Measurements from ENCODE around the gene ATP5ME. TPM values are rescaled to one million over a fixed set of nuclear protein-coding genes. Genes with fewer than 3 reads are reported as not detected.

ATP5ME gene, protein sequence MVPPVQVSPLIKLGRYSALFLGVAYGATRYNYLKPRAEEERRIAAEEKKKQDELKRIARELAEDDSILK
- total RNA-seq (602 TPM), polyA plus RNA-seq (492 TPM)
- long read RNA-seq, donor 1, transcript ATP5ME-201 (4 exons, 365 nt): major isoform, 26 of 34 reads
- long read RNA-seq, donor 1, partial matches to known transcripts: 0 of 34 reads
- long read RNA-seq, donor 1, other reads (novel, unspliced or antisense): 0 of 34 reads
- long read RNA-seq, donor 2: 0 reads
- long read RNA-seq, donor 3, transcript ATP5ME-202 (3 exons, 300 nt): minor isoform, 20 of 574 reads
- long read RNA-seq, donor 3, transcript ATP5ME-201 (4 exons, 365 nt): major isoform, 460 of 574 reads
- long read RNA-seq, donor 3, transcript ATP5ME-205 (3 exons, 393 nt): minor isoform, 47 of 574 reads
- long read RNA-seq, donor 3, transcript ATP5ME-204 (2 exons, 247 nt): minor isoform, 23 of 574 reads
- long read RNA-seq, donor 3, partial matches to known transcripts: 10 of 574 reads
- long read RNA-seq, donor 3, other reads (novel, unspliced or antisense): 13 of 574 reads
- long read RNA-seq, donor 4, transcript ATP5ME-201 (4 exons, 365 nt): major isoform, 118 of 190 reads
- long read RNA-seq, donor 4, transcript ATP5ME-205 (3 exons, 393 nt): minor isoform, 30 of 190 reads
- long read RNA-seq, donor 4, transcript ATP5ME-202 (3 exons, 300 nt): minor isoform, 8 of 190 reads
- long read RNA-seq, donor 4, transcript ATP5ME-204 (2 exons, 247 nt): minor isoform, 24 of 190 reads
- long read RNA-seq, donor 4, partial matches to known transcripts: 5 of 190 reads
- long read RNA-seq, donor 4, other reads (novel, unspliced or antisense): 5 of 190 reads
- long read RNA-seq, donor 5, transcript ATP5ME-202 (3 exons, 300 nt): minor isoform, 29 of 684 reads
- long read RNA-seq, donor 5, transcript ATP5ME-204 (2 exons, 247 nt): minor isoform, 34 of 684 reads
- long read RNA-seq, donor 5, transcript ATP5ME-205 (3 exons, 393 nt): minor isoform, 46 of 684 reads
- long read RNA-seq, donor 5, transcript ATP5ME-201 (4 exons, 365 nt): major isoform, 534 of 684 reads
- long read RNA-seq, donor 5, partial matches to known transcripts: 8 of 684 reads
- long read RNA-seq, donor 5, other reads (novel, unspliced or antisense): 32 of 684 reads
- long read RNA-seq, donor 6, transcript ATP5ME-205 (3 exons, 393 nt): minor isoform, 14 of 137 reads
- long read RNA-seq, donor 6, transcript ATP5ME-204 (2 exons, 247 nt): minor isoform, 9 of 137 reads
- long read RNA-seq, donor 6, transcript ATP5ME-201 (4 exons, 365 nt): major isoform, 111 of 137 reads
- long read RNA-seq, donor 6, partial matches to known transcripts: 0 of 137 reads
- long read RNA-seq, donor 6, other reads (novel, unspliced or antisense): 0 of 137 reads
- long read RNA-seq, donor 7, transcript ATP5ME-205 (3 exons, 393 nt): minor isoform, 48 of 279 reads
- long read RNA-seq, donor 7, transcript ATP5ME-204 (2 exons, 247 nt): minor isoform, 18 of 279 reads
- long read RNA-seq, donor 7, transcript ATP5ME-202 (3 exons, 300 nt): minor isoform, 13 of 279 reads
- long read RNA-seq, donor 7, transcript ATP5ME-201 (4 exons, 365 nt): major isoform, 192 of 279 reads
- long read RNA-seq, donor 7, partial matches to known transcripts: 0 of 279 reads
- long read RNA-seq, donor 7, other reads (novel, unspliced or antisense): 8 of 279 reads
- long read RNA-seq, donor 8, transcript ATP5ME-201 (4 exons, 365 nt): major isoform, 66 of 71 reads
- long read RNA-seq, donor 8, partial matches to known transcripts: 0 of 71 reads
- long read RNA-seq, donor 8, other reads (novel, unspliced or antisense): 0 of 71 reads
- long read RNA-seq, donor 9, transcript ATP5ME-205 (3 exons, 393 nt): minor isoform, 10 of 177 reads
- long read RNA-seq, donor 9, transcript ATP5ME-201 (4 exons, 365 nt): major isoform, 153 of 177 reads
- long read RNA-seq, donor 9, partial matches to known transcripts: 6 of 177 reads
- long read RNA-seq, donor 9, other reads (novel, unspliced or antisense): 0 of 177 reads
- long read RNA-seq, donor 10, transcript ATP5ME-201 (4 exons, 365 nt): major isoform, 189 of 230 reads
- long read RNA-seq, donor 10, transcript ATP5ME-205 (3 exons, 393 nt): minor isoform, 17 of 230 reads
- long read RNA-seq, donor 10, transcript ATP5ME-202 (3 exons, 300 nt): minor isoform, 11 of 230 reads
- long read RNA-seq, donor 10, transcript ATP5ME-204 (2 exons, 247 nt): minor isoform, 7 of 230 reads
- long read RNA-seq, donor 10, partial matches to known transcripts: 6 of 230 reads
- long read RNA-seq, donor 10, other reads (novel, unspliced or antisense): 0 of 230 reads

DNA sequence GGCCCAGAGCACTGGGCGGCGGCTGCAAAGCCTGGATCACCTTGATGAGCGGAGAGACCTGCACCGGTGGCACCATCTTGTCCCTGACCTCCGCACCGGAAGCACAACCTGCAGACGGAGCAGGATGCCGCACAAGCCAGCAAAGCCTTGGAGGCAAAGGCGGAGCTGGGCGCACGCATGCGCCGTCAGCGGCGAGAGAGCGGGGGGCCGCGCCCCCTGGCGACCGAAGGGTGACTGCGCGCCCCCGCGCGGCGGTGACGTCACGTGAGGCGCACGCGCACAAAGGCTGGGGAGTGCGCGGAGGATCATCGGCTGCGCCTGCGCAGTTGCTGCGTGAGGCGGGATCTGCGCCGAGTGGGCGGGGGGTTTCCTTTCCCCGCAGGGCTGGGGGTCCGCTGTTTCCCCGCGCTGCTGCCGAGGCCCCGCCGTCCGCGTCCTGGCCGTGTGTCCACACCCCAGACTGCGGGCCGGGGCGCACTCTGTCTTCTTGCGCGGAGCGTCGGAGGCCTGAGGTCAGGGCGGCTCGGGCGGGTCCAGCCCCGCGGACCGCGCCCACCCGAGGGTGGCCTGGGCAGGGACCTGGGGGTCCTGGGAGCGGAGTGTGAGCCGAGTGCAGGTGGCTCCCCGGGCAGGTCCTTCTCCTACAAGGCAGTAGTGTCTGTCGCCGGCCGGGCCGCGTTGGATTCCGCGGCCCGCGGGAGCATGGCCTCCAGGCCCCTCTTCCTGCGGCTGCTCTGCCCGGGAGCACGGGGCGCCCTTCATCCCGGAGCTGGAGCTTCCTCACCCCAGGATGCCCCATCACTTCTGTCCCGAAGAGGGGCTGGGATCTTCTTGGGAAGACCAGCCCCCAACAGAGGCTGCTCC, at the start of gene ATP5ME, which contains the start of gene MYL5:
Gene ATP5ME, minus strand, starts transcription at position 105 of the 864 bp plus-strand sequence. Its CDS starts 29 bp downstream, at position 76.
Gene MYL5, plus strand, starts transcription at position 371 of the 864 bp plus-strand sequence. CDS start 3,485 bp downstream, outside the sequence.
- Histone ChIP-seq H3K27ac (ENCODE audit: low read depth in 1 of 2, low read length in 1 of 2) (peak within 1 kb of the TSS; percentile 73 to 91), H3K9me3 (ENCODE audit: control insufficient read depth in 2 of 2, insufficient read depth in 1 of 2, low read length in 1 of 2) (no peaks in the 10 kb centered on the region), H3K27me3 (ENCODE audit: control insufficient read depth in 2 of 2, insufficient read depth in 1 of 2, low read length in 1 of 2) (peaks cover 0 to 8% of the 10 kb centered on the region in 2 donors), H3K4me1 (ENCODE audit: control insufficient read depth in 2 of 2, insufficient read depth in 2 of 2, low read length in 2 of 2) (peaks cover 16 to 25% of the 10 kb centered on the region in 2 donors), H3K36me3 (ENCODE audit: control insufficient read depth in 2 of 2, insufficient read depth in 2 of 2, low read length in 1 of 2) (peaks cover 18 to 25% of the 10 kb centered on the region in 2 donors), H3K4me3 (ENCODE audit: low read length in 2 of 2) (peak within 1 kb of the TSS; percentile 74 to 98)
- under 1% methylated on average over 84 of the region's 84 CpGs for WGBS
- DNase-seq (ENCODE audit: low read depth in 6 of 9, low spot score in 9 of 9): peak; percentile 93 to 100 (median 98)

DNA sequence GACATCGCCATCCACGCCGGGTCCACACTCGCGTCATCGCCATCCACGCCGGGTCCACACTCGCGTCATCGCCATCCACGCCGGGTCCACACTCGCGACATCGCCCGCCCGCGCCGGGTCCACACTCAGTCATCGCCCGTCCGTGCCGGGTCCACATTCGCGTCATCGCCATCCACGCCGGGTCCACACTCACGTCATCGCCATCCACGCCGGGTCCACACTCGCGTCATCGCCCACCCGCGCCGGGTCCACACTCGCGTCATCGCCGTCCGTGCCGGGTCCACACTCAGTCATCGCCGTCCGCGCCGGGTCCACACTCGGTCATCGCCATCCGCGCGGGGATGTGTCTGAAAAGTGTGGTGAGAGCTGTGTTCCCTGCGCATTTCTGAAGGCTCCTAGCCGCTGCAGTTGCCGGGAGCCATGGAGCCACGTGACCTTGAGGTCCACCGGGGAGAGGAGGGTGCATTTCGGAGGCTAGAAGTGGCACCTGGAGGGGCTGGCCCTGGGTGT, 48.8 kb upstream of the ATP5ME start:
- no peak for DNase-seq (ENCODE audit: low read depth in 6 of 9, low spot score in 9 of 9)
- Histone ChIP-seq H3K9me3 (ENCODE audit: control insufficient read depth in 2 of 2, insufficient read depth in 1 of 2, low read length in 1 of 2) (peaks cover 2 to 10% of the 10 kb centered on the region in 2 donors), H3K27me3 (ENCODE audit: control insufficient read depth in 2 of 2, insufficient read depth in 1 of 2, low read length in 1 of 2) (no peaks in the 10 kb centered on the region), H3K4me1 (ENCODE audit: control insufficient read depth in 2 of 2, insufficient read depth in 2 of 2, low read length in 2 of 2) (no peaks in the 10 kb centered on the region), H3K36me3 (ENCODE audit: control insufficient read depth in 2 of 2, insufficient read depth in 2 of 2, low read length in 1 of 2) (peaks cover 7 to 37% of the 10 kb centered on the region in 2 donors), H3K4me3 (ENCODE audit: low read length in 2 of 2) (no peak overlapping the region), H3K27ac (ENCODE audit: low read depth in 1 of 2, low read length in 1 of 2) (no peak overlapping the region)
- WGBS: 99% methylated on average over 61 of the region's 61 CpGs

DNA sequence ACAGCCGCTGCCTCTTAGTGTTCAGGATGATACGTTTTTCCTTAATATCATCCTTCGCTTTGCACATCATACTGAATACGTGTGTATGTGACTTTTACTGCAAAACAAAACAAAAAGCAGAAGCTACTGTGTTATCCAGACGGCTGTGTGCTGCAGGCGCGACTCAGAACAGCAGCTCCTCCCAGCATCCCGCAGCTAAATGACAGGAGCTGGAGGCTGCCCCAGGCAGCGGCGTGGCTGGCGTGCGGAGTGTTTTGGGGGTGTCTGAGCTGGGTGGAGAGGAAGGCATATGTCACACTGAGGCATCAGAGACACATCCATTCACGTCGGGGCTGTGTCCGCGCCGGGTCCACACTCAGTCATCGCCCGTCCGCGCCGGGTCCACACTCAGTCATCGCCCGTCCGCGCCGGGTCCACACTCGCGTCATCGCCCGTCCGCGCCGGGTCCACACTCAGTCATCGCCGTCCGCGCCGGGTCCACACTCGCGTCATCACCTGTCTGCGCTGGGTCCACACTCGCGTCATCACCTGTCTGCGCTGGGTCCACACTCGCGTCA, 48.2 kb upstream of the ATP5ME start:
- DNase-seq (ENCODE audit: low read depth in 6 of 9, low spot score in 9 of 9): no peak

DNA sequence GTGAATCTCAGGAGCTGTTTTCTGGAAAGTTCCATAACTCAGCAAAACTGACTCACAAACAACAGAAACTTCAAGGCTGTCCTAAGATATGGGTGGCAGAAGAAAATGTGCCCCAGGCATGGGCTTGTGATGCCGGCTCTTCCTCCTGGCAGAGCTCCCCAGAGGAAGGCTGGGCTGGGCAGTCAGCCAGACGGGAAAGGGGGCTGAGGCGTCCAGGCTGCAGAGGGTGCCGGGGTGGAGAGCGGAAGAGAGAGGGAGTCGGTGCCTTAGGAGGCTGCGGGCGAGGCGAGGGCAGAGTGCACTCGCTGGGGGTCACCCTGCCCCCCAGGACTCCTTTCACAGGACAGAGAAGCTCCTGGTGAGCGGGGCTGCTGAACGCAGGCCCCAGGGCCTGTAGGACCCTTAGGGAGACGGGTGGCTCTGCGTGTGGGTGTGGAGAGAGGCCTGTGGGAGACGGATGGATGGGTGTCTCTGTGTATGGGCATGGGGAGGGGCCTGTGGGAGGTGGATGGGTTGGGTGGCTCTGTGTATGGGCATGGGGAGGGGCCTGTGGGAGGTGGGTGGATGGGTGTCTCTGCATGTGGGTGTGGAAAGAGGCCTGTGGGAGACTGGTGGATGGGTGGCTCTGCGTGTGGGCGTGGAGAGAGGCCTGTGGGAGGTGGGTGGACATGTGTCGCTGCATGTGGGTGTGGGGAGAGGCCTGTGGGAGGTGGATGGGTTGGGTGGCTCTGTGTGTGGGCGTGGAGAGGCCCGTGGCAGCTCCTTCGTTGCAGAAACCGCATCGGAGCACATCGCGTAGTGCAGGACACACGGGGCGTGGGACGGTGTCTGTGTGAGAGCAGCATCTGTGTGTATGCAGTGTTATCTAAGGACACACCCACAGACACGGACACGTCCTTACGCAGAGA, 47.4 kb upstream of the ATP5ME start:
- Histone ChIP-seq H3K4me1 (ENCODE audit: control insufficient read depth in 2 of 2, insufficient read depth in 2 of 2, low read length in 2 of 2) (no peaks in the 10 kb centered on the region), H3K9me3 (ENCODE audit: control insufficient read depth in 2 of 2, insufficient read depth in 1 of 2, low read length in 1 of 2) (peaks cover 2 to 10% of the 10 kb centered on the region in 2 donors), H3K4me3 (ENCODE audit: low read length in 2 of 2) (no peak overlapping the region), H3K27me3 (ENCODE audit: control insufficient read depth in 2 of 2, insufficient read depth in 1 of 2, low read length in 1 of 2) (no peaks in the 10 kb centered on the region), H3K27ac (ENCODE audit: low read depth in 1 of 2, low read length in 1 of 2) (no peak overlapping the region), H3K36me3 (ENCODE audit: control insufficient read depth in 2 of 2, insufficient read depth in 2 of 2, low read length in 1 of 2) (peaks cover 7 to 37% of the 10 kb centered on the region in 2 donors)
- DNase-seq (ENCODE audit: low read depth in 6 of 9, low spot score in 9 of 9): no peak
- 97% methylated on average over 31 of the region's 31 CpGs for WGBS

More for the DNA sequence above, 48.2 kb upstream of the ATP5ME start:
- WGBS: 98% methylated on average over 47 of the region's 47 CpGs
- Histone ChIP-seq H3K9me3 (ENCODE audit: control insufficient read depth in 2 of 2, insufficient read depth in 1 of 2, low read length in 1 of 2) (peaks cover 2 to 10% of the 10 kb centered on the region in 2 donors), H3K27ac (ENCODE audit: low read depth in 1 of 2, low read length in 1 of 2) (no peak overlapping the region), H3K36me3 (ENCODE audit: control insufficient read depth in 2 of 2, insufficient read depth in 2 of 2, low read length in 1 of 2) (peaks cover 7 to 37% of the 10 kb centered on the region in 2 donors), H3K4me1 (ENCODE audit: control insufficient read depth in 2 of 2, insufficient read depth in 2 of 2, low read length in 2 of 2) (no peaks in the 10 kb centered on the region), H3K4me3 (ENCODE audit: low read length in 2 of 2) (no peak overlapping the region), H3K27me3 (ENCODE audit: control insufficient read depth in 2 of 2, insufficient read depth in 1 of 2, low read length in 1 of 2) (no peaks in the 10 kb centered on the region)

DNA sequence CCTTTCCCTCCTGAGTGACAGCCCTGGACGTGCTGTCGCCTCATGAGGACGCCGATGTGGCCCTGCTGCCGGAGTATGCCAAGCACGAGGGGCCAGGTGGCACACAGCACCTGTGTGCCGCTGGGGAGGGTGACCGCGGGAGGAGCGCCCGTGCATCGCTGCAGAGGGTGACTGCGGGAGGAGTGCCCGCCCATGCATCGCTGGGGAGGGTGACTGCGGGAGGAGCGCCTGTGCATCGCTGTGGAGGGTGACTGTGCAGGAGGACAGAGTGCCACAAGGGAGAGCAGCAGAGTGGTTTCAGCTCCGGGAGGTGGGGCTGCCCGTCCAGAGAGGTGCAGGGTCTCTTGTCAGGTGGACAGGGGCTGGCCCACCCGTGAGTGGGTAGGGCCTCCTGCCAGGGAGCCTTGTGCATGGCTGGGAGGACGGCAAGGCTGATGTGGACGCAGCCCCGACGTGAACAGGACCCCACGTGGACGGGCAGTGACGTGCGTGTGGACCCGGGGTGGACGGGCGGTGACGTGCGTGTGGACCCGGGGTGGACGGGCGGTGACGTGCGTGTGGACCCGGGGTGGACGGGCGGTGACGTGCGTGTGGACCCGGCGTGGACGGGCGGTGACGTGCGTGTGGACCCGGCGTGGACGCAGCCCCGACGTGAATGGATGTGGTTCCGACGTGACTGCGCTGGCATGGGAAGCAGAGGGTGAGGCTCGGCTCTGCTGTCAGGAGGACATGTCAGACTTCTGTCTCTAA, 46.2 kb upstream of the ATP5ME start:
- 97% methylated on average over 59 of the region's 59 CpGs for WGBS
- Histone ChIP-seq H3K9me3 (ENCODE audit: control insufficient read depth in 2 of 2, insufficient read depth in 1 of 2, low read length in 1 of 2) (peaks cover 2 to 10% of the 10 kb centered on the region in 2 donors), H3K27me3 (ENCODE audit: control insufficient read depth in 2 of 2, insufficient read depth in 1 of 2, low read length in 1 of 2) (no peaks in the 10 kb centered on the region), H3K4me3 (ENCODE audit: low read length in 2 of 2) (no peak overlapping the region), H3K36me3 (ENCODE audit: control insufficient read depth in 2 of 2, insufficient read depth in 2 of 2, low read length in 1 of 2) (peaks cover 7 to 37% of the 10 kb centered on the region in 2 donors), H3K4me1 (ENCODE audit: control insufficient read depth in 2 of 2, insufficient read depth in 2 of 2, low read length in 2 of 2) (no peaks in the 10 kb centered on the region), H3K27ac (ENCODE audit: low read depth in 1 of 2, low read length in 1 of 2) (no peak overlapping the region)
- DNase-seq (ENCODE audit: low read depth in 6 of 9, low spot score in 9 of 9): no peak

DNA sequence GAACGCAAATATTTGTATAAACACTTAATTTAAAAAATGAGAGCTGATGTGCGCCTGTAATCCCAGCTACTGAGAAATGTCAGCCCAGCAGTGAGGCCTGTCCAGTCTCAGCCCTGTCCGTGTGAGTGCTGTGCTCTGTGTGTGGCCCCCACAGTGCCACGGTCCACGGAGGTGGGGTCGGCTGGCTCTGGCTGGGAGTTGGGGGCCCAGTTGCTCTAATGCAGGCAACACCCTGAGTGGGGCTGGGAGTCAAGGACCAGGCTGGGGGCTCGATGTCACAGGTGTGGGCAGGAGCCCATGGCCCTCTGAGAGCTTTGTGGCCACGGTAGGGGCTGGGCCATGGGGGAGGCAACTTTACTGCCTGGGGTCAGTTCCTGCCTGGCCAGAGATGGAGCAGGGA, 44.4 kb upstream of the ATP5ME start:
- WGBS: 97% methylated on average over 8 of the region's 8 CpGs
- peaks cover 2 to 10% of the 10 kb centered on the region in 2 donors for H3K9me3 ChIP-seq (ENCODE audit: control insufficient read depth in 2 of 2, insufficient read depth in 1 of 2, low read length in 1 of 2)
- no peak for DNase-seq (ENCODE audit: low read depth in 6 of 9, low spot score in 9 of 9)
- no peaks in the 10 kb centered on the region for H3K27me3 ChIP-seq (ENCODE audit: control insufficient read depth in 2 of 2, insufficient read depth in 1 of 2, low read length in 1 of 2)
- H3K4me3 ChIP-seq (ENCODE audit: low read length in 2 of 2): no peak overlapping the region
- peaks cover 2 to 41% of the 10 kb centered on the region in 2 donors for H3K36me3 ChIP-seq (ENCODE audit: control insufficient read depth in 2 of 2, insufficient read depth in 2 of 2, low read length in 1 of 2)
- H3K4me1 ChIP-seq (ENCODE audit: control insufficient read depth in 2 of 2, insufficient read depth in 2 of 2, low read length in 2 of 2): no peaks in the 10 kb centered on the region
- no peak overlapping the region for H3K27ac ChIP-seq (ENCODE audit: low read depth in 1 of 2, low read length in 1 of 2)

Measured in thymus (tissue), 14 donors.